Measurements from ENCODE around the gene R3HDM2. TPM values are rescaled to one million over a fixed set of nuclear protein-coding genes. Genes with fewer than 3 reads are reported as not detected.

R3HDM2 gene
- total RNA-seq, 1 donor from 2014 or later, result 57.3 TPM

DNA sequence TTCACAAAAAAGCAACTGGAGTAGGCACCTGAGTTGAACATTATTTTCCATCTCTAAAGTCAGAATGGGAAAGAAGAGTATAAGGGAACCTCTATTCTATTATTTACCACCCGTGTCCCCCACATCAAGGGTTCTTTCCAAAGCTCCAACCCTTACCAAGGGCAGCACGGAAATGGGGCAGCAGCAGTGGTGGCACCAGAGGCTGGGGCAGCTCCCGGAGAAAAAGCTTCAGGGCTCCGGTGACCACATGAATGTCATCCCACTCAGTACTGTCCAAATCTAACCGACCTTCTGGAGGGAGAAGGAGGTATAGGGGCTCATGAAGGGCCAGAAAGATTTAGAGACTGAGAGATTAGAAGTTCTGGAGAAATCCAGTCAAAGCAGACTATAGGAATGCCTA, 43.0 kb upstream of the R3HDM2 start:
- peaks cover 92% of the 10 kb centered on the region for H3K27me3 Mint-ChIP-seq (ENCODE audit: low read depth)
- peaks cover 4% of the 10 kb centered on the region for H3K4me1 Mint-ChIP-seq

DNA sequence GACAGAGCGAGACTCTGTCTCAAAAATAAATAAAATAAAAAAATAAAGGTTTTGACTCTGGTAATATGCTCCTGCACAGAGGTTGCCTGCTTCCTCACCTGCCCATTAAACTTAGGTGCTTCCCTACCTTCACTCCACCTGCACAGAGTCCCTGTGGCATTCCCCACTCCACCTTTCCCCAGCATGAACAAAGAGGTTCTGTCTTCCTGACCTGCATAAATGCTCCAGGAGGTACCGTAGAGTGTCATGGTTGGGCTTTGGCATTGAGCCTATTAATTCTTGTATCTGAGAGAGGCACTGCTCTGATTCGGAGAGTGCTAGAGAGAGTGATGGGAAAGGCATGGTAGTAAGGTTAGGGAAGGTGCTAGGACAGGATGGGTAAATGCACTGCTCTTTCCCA, 42.5 kb upstream of the R3HDM2 start:
- Mint-ChIP-seq H3K27ac (ENCODE audit: unreplicated experiment) (no peak overlapping the region), H3K36me3 (ENCODE audit: low read depth) (no peaks in the 10 kb centered on the region), H3K4me1 (peaks cover 4% of the 10 kb centered on the region), H3K4me3 (no peak overlapping the region), H3K9me3 (no peaks in the 10 kb centered on the region), H3K27me3 (ENCODE audit: low read depth) (peaks cover 91% of the 10 kb centered on the region)
- TF ChIP-seq, protein P1, sequence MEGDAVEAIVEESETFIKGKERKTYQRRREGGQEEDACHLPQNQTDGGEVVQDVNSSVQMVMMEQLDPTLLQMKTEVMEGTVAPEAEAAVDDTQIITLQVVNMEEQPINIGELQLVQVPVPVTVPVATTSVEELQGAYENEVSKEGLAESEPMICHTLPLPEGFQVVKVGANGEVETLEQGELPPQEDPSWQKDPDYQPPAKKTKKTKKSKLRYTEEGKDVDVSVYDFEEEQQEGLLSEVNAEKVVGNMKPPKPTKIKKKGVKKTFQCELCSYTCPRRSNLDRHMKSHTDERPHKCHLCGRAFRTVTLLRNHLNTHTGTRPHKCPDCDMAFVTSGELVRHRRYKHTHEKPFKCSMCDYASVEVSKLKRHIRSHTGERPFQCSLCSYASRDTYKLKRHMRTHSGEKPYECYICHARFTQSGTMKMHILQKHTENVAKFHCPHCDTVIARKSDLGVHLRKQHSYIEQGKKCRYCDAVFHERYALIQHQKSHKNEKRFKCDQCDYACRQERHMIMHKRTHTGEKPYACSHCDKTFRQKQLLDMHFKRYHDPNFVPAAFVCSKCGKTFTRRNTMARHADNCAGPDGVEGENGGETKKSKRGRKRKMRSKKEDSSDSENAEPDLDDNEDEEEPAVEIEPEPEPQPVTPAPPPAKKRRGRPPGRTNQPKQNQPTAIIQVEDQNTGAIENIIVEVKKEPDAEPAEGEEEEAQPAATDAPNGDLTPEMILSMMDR (conservative IDR thresholded peaks at IDR 0.05), result no peak
- no peak for DNase-seq (ENCODE audit: low read depth, low spot score)

More for the DNA sequence above, 43.0 kb upstream of the R3HDM2 start:
- TF ChIP-seq, protein P1 (conservative IDR thresholded peaks at IDR 0.05), result no peak
- H3K27ac Mint-ChIP-seq (ENCODE audit: unreplicated experiment), result no peak overlapping the region
- DNase-seq (ENCODE audit: low read depth, low spot score), result no peak
- H3K36me3 Mint-ChIP-seq (ENCODE audit: low read depth), result no peaks in the 10 kb centered on the region
- no peak overlapping the region for H3K4me3 Mint-ChIP-seq
- H3K9me3 Mint-ChIP-seq, result no peaks in the 10 kb centered on the region

DNA sequence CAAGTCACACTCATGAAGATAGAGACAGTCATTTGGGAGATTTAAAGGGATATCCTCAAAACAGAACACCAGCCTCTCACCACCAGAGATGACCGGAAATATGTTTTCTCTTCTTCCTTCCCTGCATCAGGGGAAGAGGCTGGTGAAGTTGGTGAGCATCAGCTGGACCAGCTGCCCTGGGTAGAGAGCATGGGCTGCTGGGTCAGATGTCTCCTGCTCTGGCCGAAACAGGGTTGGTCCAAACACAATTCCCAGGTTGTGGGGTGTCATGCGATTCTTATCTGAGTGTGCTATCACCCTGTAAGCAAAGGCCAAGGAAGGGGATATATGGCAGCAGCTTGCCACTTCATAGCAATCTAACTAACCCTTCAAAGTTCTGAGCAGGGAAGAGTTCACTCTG, 41.5 kb upstream of the R3HDM2 start:
- no peak for DNase-seq (ENCODE audit: low read depth, low spot score)
- Mint-ChIP-seq H3K27me3 (ENCODE audit: low read depth) (peaks cover 91% of the 10 kb centered on the region), H3K9me3 (no peaks in the 10 kb centered on the region), H3K4me1 (peaks cover 4% of the 10 kb centered on the region), H3K27ac (ENCODE audit: unreplicated experiment) (no peak overlapping the region), H3K4me3 (no peak overlapping the region), H3K36me3 (ENCODE audit: low read depth) (no peaks in the 10 kb centered on the region)
- TF ChIP-seq, protein P1 (conservative IDR thresholded peaks at IDR 0.05), result no peak

DNA sequence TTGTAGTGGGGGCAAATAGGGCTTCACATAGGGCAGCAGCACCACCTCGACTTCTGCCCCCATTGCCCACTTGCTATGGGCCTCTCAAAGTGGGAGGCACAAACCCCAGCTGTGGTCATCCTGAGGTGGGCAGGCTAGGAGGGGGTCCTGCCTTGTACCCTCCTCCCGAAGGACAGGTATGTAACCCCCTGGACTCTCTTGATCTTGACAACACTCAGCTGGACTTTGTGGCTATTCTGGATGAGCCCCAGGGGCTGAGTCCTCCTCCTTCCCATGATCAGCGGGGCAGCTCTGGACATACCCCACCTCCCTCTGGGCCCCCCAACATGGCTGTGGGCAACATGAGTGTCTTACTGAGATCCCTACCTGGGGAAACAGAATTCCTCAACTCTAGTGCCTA, 40.8 kb upstream of the R3HDM2 start:
- H3K36me3 Mint-ChIP-seq (ENCODE audit: low read depth), result no peaks in the 10 kb centered on the region
- TF ChIP-seq, protein P1 (conservative IDR thresholded peaks at IDR 0.05), result no peak
- DNase-seq (ENCODE audit: low read depth, low spot score), result no peak
- H3K4me3 Mint-ChIP-seq, result no peak overlapping the region
- no peak overlapping the region for H3K27ac Mint-ChIP-seq (ENCODE audit: unreplicated experiment)
- H3K4me1 Mint-ChIP-seq, result peaks cover 4% of the 10 kb centered on the region
- H3K9me3 Mint-ChIP-seq, result no peaks in the 10 kb centered on the region
- peaks cover 91% of the 10 kb centered on the region for H3K27me3 Mint-ChIP-seq (ENCODE audit: low read depth)

DNA sequence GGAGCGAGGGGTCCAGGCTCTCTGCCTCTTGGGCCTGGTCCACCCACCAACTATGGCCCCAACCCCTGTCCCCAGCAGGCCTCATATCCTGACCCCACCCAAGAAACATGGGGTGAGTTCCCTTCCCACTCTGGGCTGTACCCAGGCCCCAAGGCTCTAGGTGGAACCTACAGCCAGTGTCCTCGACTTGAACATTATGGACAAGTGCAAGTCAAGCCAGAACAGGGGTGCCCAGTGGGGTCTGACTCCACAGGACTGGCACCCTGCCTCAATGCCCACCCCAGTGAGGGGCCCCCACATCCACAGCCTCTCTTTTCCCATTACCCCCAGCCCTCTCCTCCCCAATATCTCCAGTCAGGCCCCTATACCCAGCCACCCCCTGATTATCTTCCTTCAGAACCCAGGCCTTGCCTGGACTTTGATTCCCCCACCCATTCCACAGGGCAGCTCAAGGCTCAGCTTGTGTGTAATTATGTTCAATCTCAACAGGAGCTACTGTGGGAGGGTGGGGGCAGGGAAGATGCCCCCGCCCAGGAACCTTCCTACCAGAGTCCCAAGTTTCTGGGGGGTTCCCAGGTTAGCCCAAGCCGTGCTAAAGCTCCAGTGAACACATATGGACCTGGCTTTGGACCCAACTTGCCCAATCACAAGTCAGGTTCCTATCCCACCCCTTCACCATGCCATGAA, 40.3 kb upstream of the R3HDM2 start:
- H3K4me3 Mint-ChIP-seq, result no peak overlapping the region
- H3K27ac Mint-ChIP-seq (ENCODE audit: unreplicated experiment), result no peak overlapping the region
- H3K9me3 Mint-ChIP-seq, result no peaks in the 10 kb centered on the region
- no peaks in the 10 kb centered on the region for H3K36me3 Mint-ChIP-seq (ENCODE audit: low read depth)
- H3K27me3 Mint-ChIP-seq (ENCODE audit: low read depth), result peaks cover 86% of the 10 kb centered on the region
- TF ChIP-seq, protein P1 (conservative IDR thresholded peaks at IDR 0.05), result no peak
- DNase-seq (ENCODE audit: low read depth, low spot score), result no peak
- peaks cover 4% of the 10 kb centered on the region for H3K4me1 Mint-ChIP-seq
